KG1 (cell line): Measurements from ENCODE around the gene LRBA.

Experiments
- DNase-seq: peaks from one replicate; lab custom pipeline; 2025; lab: John Stamatoyannopoulos, UW

LRBA gene

DNA sequence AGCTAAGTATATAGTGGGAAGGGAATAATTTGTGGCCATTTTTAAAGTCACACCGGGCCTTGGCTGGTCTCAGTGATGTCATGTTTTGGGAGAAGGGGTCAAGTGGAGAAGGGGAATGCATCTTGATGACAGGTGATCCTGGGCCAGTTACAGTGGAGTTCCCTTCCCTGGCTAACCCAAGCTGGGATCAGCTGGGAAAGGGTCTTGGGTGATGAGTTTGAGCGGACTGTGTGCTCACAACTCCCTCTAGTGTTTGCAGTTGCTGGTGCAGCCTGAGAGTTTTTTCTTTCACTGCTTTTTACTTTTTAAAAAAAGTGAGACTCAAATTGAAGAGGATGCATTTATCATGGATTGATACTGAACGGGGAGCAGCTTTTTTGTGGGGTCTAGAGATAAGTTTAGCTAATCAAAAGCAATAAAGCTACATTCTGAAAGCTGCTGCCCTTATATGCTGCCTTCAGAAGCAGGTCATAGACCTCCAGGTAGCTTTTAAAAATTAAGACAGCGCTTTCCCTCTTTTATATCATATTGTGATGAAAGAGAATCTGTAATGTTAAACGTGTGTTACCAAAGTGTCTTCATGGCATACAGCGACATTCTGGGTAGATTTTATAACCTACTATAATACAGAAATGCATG lies 772.1 kb downstream of the LRBA start:
- no peak for DNase-seq

DNA sequence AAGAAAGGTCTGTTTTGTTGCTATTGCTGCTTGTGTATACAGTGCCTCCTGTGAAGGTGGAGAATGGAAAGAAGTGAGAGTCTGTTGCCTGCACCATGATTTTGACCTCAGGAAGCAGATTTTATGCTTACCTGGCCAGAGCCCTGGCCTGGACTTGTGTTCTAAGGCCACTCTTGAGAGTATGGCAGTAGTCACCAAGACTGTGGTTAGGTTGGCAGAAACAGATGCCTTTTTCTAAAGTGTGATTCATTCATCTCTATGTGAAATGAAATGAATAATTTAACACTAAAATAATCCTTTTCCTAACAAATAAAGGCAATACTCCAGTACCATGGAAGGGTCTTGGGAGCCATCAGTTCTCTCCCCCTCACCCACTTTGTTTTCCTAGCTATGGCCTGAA lies 775.1 kb downstream of the LRBA start:
- DNase-seq, result no peak

DNA sequence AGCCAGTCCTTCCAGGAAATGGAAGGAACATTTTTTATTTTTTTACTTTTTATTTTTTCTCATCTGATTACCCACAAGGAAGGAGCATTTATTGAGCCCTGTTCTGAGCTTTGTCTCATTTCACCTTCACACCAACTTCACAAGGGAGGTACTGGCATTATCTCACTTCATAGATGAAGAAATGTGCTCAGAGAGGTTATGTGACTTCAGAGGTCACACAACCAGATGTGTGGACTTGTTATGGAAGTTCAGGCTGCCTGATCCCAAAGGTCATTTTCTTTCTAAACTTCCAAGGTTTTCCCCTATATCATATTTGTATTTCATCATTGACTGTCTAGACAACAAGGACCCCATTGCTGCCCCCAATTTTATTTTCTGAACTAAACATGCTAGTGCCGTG lies 776.5 kb downstream of the LRBA start:
- no peak for DNase-seq

DNA sequence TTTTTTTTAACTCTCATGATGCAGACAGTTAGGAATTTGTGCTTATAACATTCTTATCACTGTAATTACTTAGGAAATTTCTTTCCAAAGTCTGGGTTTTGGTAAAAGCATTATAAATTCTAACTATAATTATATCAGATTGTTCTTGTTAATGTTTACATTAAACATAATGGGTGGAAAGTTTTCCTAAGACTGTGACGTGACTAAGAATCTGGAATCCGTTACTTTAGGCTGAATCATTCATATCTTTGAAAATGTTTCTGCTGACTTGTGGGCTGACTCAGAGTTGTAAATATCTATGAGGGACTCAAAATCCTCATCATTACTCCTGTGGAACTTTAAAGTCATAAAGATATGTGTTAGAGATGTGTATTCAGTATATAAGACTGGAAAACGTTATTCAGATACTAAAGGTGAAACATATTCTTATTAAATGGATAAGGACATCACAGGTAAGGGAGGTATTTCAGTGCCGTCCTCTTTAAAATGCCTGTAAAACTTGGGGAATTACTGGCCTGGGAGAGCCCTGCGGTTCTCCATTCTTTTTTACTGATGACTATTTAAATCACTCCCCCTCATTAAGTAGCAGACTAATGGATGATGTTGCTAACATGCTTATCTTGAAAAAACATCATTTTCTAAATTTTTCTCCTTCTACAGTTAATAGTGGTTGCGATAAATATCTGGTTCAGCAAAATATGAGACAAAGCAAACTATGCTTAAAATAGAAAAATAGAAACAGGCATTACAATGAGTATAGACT lies 777.8 kb downstream of the LRBA start:
- DNase-seq, result no peak

DNA sequence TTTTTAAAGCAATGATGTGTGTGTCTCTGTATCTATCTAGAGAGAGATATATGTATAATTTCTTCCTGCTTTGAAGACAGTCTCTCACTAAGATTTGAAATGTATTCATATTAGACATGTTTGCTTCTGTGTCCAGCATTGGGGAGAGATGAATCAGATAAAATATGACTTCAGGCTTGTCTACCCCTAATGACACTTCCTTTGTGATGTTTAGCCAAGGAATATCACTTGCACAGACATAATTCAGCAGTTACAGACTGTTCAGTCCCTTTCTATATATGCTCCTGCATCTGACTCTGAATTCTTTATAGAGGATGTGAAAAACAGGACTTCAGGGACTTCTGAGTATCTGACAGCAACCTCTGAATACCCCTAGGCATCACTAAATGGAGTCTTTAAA lies 778.5 kb downstream of the LRBA start:
- no peak for DNase-seq

GRCh38 chr4:150235808-150236271 lies 779.2 kb downstream of the LRBA start:
- no peak for DNase-seq

GRCh38 chr4:150235317-150235716 lies 779.8 kb downstream of the LRBA start:
- DNase-seq, result no peak

GRCh38 chr4:150234246-150234645 lies 780.8 kb downstream of the LRBA start:
- no peak for DNase-seq

DNA sequence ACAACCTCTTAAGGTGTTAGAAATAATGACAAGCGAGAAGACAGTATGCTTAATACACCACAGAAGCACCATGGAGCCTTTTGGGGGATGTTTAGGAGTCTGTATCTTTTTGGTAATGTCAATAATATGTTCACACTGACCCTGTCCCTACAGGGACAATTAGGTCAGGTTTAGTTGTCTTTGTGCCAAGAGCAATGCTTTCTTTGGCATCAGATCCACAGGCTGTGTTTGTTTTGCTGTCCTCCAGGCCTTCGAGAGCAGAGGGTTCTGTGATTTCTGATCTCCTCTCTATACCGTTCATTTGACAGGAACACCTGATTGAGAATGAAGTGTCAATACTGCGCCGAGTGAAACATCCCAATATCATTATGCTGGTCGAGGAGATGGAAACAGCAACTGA lies 783.1 kb downstream of the LRBA start:
- no peak for DNase-seq

DNA sequence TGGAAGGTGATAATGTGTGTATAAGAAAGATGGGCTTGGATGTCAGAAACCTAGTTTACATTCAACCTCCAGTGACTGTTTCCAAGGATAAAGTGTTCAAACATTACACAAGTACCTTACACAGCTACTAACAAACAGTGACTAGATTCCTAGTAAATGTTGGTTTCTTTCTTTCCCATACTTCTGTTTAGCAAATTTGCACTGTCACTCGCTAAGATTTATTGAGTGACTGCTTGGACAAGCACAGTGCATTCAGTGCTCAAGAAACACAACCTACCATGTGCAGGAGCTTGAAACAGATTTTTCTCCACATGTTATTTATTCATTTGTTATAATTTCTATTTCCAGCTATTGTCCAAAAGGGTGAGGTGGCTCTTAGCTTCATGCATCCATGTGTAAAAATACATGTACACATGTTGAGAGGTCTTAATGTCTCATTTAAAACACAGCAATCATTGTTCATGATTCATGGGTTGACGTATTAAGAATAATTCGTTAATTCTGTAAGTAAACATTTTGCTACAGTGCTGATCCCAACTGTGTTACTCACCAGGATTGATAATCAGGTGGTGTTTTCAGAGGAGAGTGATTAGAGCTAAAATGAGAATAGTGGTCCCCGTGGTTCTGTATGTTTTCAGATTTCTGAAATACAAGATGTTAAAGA lies 783.8 kb downstream of the LRBA start:
- DNase-seq, result no peak

DNA sequence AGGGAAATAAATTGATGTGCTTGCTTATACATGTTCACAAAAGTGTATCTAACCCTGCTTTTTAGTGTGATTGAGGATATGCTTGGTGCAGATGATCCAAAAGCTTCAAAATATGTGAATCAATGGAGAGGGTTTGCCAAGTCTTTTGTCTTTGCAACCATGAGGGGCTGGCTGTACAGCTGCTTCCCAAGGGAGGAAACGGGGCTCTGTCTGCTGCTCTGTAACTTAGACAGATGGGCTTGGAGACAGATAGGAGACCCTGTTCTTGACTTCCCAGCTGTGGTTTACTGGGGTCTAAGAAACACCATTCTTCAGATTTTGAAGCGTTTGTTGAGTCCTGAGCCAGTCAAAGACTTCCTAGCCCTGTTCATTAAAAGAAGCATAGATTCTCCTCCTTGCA lies 784.5 kb downstream of the LRBA start:
- no peak for DNase-seq

- no peak for DNase-seq
Measured at GRCh38 chr4:150229520-150229919, 785.6 kb downstream of the LRBA start.

- DNase-seq, result no peak
Measured at GRCh38 chr4:150224896-150225591, 790.0 kb downstream of the LRBA start.

- no peak for DNase-seq
Measured at GRCh38 chr4:150219841-150220240, 795.2 kb downstream of the LRBA start.

- DNase-seq, result no peak
Measured at GRCh38 chr4:150218447-150218846, 796.6 kb downstream of the LRBA start.

DNA sequence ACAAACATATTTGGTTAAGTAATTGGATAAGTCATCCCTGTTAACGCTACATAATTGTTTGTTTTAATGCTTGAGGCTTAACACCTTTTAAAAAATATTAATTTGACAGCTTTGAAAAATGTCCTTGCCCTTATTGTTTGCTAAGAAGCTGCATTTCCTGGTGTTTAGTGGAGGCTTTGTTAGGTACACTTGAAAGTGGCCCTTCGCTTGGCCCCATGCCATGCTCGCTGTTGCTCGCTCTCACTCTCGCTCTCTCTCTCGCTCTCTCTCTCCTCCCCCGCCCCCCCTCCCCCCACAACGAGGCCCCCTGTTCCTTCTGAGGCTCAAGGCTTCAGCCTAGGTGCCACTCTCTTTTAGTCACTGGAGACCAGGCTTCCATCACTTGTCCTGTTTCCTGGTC lies 797.3 kb downstream of the LRBA start:
- DNase-seq, result no peak

DNA sequence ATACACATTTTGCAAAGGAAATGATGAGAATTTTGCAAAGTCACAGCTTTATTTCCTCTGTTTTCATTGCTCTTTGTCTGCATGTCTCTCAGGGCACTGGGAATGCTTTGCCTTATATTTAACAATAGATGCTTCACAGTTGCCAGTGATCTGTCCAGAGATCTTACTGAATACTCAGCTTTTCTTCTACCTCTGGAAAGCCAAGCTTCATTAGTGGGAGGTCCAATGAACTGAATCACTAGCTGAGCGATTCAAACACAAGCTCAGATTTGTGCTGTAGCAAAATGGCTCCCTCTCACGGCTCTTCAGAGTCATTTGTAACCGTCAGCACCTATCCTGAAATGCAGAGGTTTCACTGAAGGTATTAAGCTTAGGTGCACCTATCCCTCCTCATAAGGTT lies 797.9 kb downstream of the LRBA start:
- DNase-seq, result no peak

DNA sequence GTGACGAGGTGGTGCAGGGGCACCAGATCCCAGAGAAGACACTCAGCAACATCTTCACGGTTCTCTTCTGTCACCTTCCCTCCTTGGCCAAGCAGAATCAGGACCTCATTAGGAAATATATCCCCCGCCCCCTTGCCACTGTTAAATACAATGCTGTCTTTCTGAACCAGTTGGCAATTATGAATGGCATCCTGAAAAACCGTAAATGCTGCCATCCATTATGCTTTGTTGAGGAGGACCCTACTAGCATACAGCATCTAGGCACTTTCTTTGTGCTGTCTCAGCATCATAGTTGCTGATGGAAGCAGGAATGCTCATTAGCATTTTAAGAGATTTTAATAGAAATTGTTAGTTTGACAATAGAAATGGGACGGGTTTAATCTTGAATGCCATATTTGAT lies 798.4 kb downstream of the LRBA start:
- DNase-seq, result no peak

DNA sequence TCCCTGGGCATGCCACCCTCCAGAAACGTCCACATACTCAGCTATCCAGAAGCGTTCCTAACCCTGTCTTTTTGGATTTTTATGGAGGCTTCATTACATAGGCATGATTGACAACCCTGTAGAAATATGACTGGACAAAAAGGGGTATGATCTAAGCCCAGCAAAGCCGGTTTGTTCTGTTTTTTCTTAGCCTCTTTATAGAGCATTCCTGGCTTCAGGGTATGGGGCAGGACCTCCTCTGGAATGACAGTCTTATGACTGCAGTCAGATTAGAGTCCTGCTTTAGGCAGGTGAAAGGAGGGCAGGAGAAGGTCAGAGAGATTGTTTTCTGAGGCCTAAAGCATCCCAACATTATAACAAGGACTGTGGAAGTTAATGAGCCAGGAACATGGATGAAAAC lies 799.5 kb downstream of the LRBA start:
- no peak for DNase-seq
